HepG2 (cell line): Measurements from ENCODE around the gene FKBP1B. TPM values are rescaled to one million over a fixed set of nuclear protein-coding genes. Genes with fewer than 3 reads are reported as not detected.

Experiments
- FOXK2 ChIP-seq: fragments of 450-650 bp; IDR thresholded peaks from 2 replicates; pipeline ENCODE4 v1.6.1; 2016
- KDM5B ChIP-seq: sonication (generic); formaldehyde crosslinking; IDR thresholded peaks from 2 replicates; pipeline ENCODE4 v1.4.0; 2020; ENCODE audit warnings: missing genetic modification reagents, mild to moderate bottlenecking, borderline replicate concordance
- MAFG ChIP-seq: sonication (generic); formaldehyde crosslinking; IDR thresholded peaks from 2 replicates; pipeline ENCODE4 v1.5.1; 2020; ENCODE audit warnings: mild to moderate bottlenecking, missing genetic modification reagents
- MYC ChIP-seq: sonication (generic); formaldehyde crosslinking; IDR thresholded peaks from 2 replicates; pipeline ENCODE4 v1.9.0; 2021; ENCODE audit warnings: missing genetic modification reagents, borderline replicate concordance
- REST ChIP-seq, 2 experiments: IDR thresholded peaks; 2 replicates each; pipeline ENCODE4 v1.6.1; 2011 to 2012; ENCODE audit warnings: low read length in 2 of 2, borderline replicate concordance in 1 of 2, low read depth in 1 of 2, mild to moderate bottlenecking in 1 of 2, moderate library complexity in 1 of 2
- SNAI1 ChIP-seq: sonication (generic); formaldehyde crosslinking; IDR thresholded peaks from 2 replicates; pipeline ENCODE4 v1.5.0; 2020; ENCODE audit warnings: mild to moderate bottlenecking, missing genetic modification reagents, borderline replicate concordance
- TCF7L2 ChIP-seq: IDR thresholded peaks from 2 replicates; pipeline ENCODE4 v1.6.1; 2011; ENCODE audit warnings: mild to moderate bottlenecking, low read depth, low read length, moderate library complexity
- ZKSCAN5 ChIP-seq: sonication (generic); formaldehyde crosslinking; IDR thresholded peaks from 2 replicates; pipeline ENCODE4 v1.5.1; 2020; ENCODE audit warnings: mild to moderate bottlenecking, missing genetic modification reagents
- ZNF331 ChIP-seq: sonication (generic); formaldehyde crosslinking; IDR thresholded peaks from 2 replicates; pipeline ENCODE4 v1.4.0; 2020; ENCODE audit warnings: missing genetic modification reagents
- ZNF44 ChIP-seq: sonication (generic); formaldehyde crosslinking; IDR thresholded peaks from 2 replicates; pipeline ENCODE4 v1.5.1; 2020; ENCODE audit warnings: mild to moderate bottlenecking, missing genetic modification reagents
- ZNF737 ChIP-seq: sonication (generic); formaldehyde crosslinking; IDR thresholded peaks from 2 replicates; pipeline ENCODE4 v1.5.0; 2020; ENCODE audit warnings: missing genetic modification reagents, mild to moderate bottlenecking, borderline replicate concordance
- polyA plus RNA-seq, 8 experiments: library from polyadenylated mRNA; depleted of rRNA in 3 of 8; stranded (reverse) in 7 of 8; unstranded in 1 of 8; fragments of >200 nt; fragmentation: Illumina TruSeq in 4 of 8; extraction: Trizol in 4 of 8; gene quantifications; 2 replicates each; pipeline versions ENCODE4 v1.2.1 to v1.2.3, GENCODE V29; 2011 to 2016; ENCODE audit warnings: low read depth in 4 of 8, missing spikeins in 1 of 8, mixed read lengths in 1 of 8; ENCODE audit not compliant: insufficient read depth in 1 of 8
- total RNA-seq, 5 experiments: library from RNA; depleted of rRNA; stranded (reverse); fragments of >200 nt; fragmentation: Illumina TruSeq; extraction: Trizol; gene quantifications; 2 replicates each; pipeline ENCODE4 v1.2.3, GENCODE V29; 2016; ENCODE audit warnings: low read depth in 1 of 5
- TF ChIP-seq, protein P1 (sequence below): IDR thresholded peaks from 2 replicates; pipeline ENCODE4 v1.6.1; 2016; ENCODE audit warnings: low read depth, missing genetic modification reagents, missing compliant biosample characterization

FKBP1B gene
- total and polyA plus RNA-seq, 2 of the 13 experiments (the other 11 are each of a cell fraction or from before 2014, with no cell fraction given): 35.2 to 96.3 TPM

- TF ChIP-seq REST (IDR thresholded peaks at IDR 0.05; ENCODE audit: borderline replicate concordance in 1 of 2, low read depth in 1 of 2, low read length in 2 of 2) (peak in 1 of 2 experiments; percentile 81; a peak in 2 of 4 replicates), ZKSCAN5 (peak; percentile 76; the same call in 1 of the 2 replicates), MYC (peak; percentile 91; the same call in 1 of the 2 replicates), KDM5B (CRISPR knock-in tag) (peak; percentile 89; the same call in 1 of the 2 replicates), ZNF44 (CRISPR knock-in tag) (0 out of 2 replicates have a peak, but pooled peaks have one; percentile 24), TCF7L2 (no peak), ZNF331 (CRISPR knock-in tag) (peak; percentile 96), SNAI1 (CRISPR knock-in tag) (peak; percentile 83; the same call in 1 of the 2 replicates), FOXK2 (peak; percentile 95), ZNF737 (no peak; the same call in 1 of the 2 replicates), MAFG (CRISPR knock-in tag) (no peak)
- TF ChIP-seq, protein P1, sequence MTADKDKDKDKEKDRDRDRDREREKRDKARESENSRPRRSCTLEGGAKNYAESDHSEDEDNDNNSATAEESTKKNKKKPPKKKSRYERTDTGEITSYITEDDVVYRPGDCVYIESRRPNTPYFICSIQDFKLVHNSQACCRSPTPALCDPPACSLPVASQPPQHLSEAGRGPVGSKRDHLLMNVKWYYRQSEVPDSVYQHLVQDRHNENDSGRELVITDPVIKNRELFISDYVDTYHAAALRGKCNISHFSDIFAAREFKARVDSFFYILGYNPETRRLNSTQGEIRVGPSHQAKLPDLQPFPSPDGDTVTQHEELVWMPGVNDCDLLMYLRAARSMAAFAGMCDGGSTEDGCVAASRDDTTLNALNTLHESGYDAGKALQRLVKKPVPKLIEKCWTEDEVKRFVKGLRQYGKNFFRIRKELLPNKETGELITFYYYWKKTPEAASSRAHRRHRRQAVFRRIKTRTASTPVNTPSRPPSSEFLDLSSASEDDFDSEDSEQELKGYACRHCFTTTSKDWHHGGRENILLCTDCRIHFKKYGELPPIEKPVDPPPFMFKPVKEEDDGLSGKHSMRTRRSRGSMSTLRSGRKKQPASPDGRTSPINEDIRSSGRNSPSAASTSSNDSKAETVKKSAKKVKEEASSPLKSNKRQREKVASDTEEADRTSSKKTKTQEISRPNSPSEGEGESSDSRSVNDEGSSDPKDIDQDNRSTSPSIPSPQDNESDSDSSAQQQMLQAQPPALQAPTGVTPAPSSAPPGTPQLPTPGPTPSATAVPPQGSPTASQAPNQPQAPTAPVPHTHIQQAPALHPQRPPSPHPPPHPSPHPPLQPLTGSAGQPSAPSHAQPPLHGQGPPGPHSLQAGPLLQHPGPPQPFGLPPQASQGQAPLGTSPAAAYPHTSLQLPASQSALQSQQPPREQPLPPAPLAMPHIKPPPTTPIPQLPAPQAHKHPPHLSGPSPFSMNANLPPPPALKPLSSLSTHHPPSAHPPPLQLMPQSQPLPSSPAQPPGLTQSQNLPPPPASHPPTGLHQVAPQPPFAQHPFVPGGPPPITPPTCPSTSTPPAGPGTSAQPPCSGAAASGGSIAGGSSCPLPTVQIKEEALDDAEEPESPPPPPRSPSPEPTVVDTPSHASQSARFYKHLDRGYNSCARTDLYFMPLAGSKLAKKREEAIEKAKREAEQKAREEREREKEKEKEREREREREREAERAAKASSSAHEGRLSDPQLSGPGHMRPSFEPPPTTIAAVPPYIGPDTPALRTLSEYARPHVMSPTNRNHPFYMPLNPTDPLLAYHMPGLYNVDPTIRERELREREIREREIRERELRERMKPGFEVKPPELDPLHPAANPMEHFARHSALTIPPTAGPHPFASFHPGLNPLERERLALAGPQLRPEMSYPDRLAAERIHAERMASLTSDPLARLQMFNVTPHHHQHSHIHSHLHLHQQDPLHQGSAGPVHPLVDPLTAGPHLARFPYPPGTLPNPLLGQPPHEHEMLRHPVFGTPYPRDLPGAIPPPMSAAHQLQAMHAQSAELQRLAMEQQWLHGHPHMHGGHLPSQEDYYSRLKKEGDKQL (CRISPR knock-in tag): peak; percentile 78; the same call in 1 of the 2 replicates
Observed at GRCh38 chr2:24075915-24076848, 26.6 kb downstream of the FKBP1B start, which contains the start of gene SF3B6 (continued).
